ENCODE measurements around the gene MSMO1. TPM values are rescaled to one million over a fixed set of nuclear protein-coding genes. Genes with fewer than 3 reads are reported as not detected.

The MSMO1 gene
- total and polyA plus RNA-seq, 2 donors (not counting 3 experiments of a cell fraction or from before 2014, with no cell fraction given), result 74.3 to 109 TPM

GRCh38 chr4:165386328-165386727, 58.9 kb downstream of the MSMO1 start:
- BruUV-seq (replicated peaks), result no TSS peak
- no peak overlapping the region for H3K27ac ChIP-seq (ENCODE audit: insufficient read depth, low read depth, low read length)
- no peaks in the 10 kb centered on the region for H3K9me1 ChIP-seq (replicated peaks; ENCODE audit: control insufficient read depth, extremely low read depth, insufficient read depth, low read length)
- TF ChIP-seq, protein P1, sequence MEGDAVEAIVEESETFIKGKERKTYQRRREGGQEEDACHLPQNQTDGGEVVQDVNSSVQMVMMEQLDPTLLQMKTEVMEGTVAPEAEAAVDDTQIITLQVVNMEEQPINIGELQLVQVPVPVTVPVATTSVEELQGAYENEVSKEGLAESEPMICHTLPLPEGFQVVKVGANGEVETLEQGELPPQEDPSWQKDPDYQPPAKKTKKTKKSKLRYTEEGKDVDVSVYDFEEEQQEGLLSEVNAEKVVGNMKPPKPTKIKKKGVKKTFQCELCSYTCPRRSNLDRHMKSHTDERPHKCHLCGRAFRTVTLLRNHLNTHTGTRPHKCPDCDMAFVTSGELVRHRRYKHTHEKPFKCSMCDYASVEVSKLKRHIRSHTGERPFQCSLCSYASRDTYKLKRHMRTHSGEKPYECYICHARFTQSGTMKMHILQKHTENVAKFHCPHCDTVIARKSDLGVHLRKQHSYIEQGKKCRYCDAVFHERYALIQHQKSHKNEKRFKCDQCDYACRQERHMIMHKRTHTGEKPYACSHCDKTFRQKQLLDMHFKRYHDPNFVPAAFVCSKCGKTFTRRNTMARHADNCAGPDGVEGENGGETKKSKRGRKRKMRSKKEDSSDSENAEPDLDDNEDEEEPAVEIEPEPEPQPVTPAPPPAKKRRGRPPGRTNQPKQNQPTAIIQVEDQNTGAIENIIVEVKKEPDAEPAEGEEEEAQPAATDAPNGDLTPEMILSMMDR (IDR thresholded peaks at IDR 0.05; ENCODE audit: extremely low read depth in 1 of 2, insufficient read depth in 1 of 2, low read depth in 1 of 2, low read length in 2 of 2), result no peak
- TF ChIP-seq POLR2A (IDR thresholded peaks at IDR 0.05; ENCODE audit: low read depth, low read length) (no peak), FOS (IDR thresholded peaks at IDR 0.05; ENCODE audit: borderline replicate concordance, insufficient read depth, low read length) (no peak), MAX (IDR thresholded peaks at IDR 0.05; ENCODE audit: insufficient read depth, insufficient read length) (no peak), MYC (IDR thresholded peaks at IDR 0.05; ENCODE audit: low read depth, low read length) (no peak), EZH2 (IDR thresholded peaks at IDR 0.05; ENCODE audit: borderline replicate concordance, low read depth, low read length, severe bottlenecking) (no peak), GATA2 (IDR thresholded peaks at IDR 0.05; ENCODE audit: insufficient read depth, insufficient read length, low read depth, low read length) (no peak), JUN (IDR thresholded peaks at IDR 0.05; ENCODE audit: borderline replicate concordance, insufficient read depth, insufficient read length, low read depth) (no peak), POLR2AphosphoS5 (IDR thresholded peaks at IDR 0.05; ENCODE audit: insufficient read depth, low read depth, low read length) (no peak)
- H3K4me2 ChIP-seq (ENCODE audit: insufficient read depth, low read length), result no peak overlapping the region
- no peaks in the 10 kb centered on the region for H3K9me3 ChIP-seq (replicated peaks; ENCODE audit: control insufficient read depth, insufficient read depth, low read length)
- H3K79me2 ChIP-seq (ENCODE audit: control insufficient read depth, insufficient read depth, low read length), result no peaks in the 10 kb centered on the region
- FAIRE-seq (no peak), DNase-seq (ENCODE audit: low read depth, low spot score) (no peak)
- no peaks in the 10 kb centered on the region for H3K27me3 ChIP-seq (ENCODE audit: control insufficient read depth in 2 of 2, insufficient read depth in 2 of 2, low read length in 2 of 2)
- no peaks in the 10 kb centered on the region for H4K20me1 ChIP-seq (replicated peaks; ENCODE audit: control insufficient read depth, extremely low read depth, insufficient read depth, low read length)
- no peaks in the 10 kb centered on the region for H3K4me1 ChIP-seq (ENCODE audit: control insufficient read depth, extremely low read depth, insufficient read depth, low read length)
- H3K4me3 ChIP-seq (replicated peaks in 1 of 3; ENCODE audit: insufficient read depth in 1 of 3, low read depth in 1 of 3, low read length in 3 of 3), result no peak overlapping the region
- H3K9ac ChIP-seq (replicated peaks; ENCODE audit: extremely low read depth, insufficient read depth, low read length), result no peak overlapping the region
- dilution Hi-C loops (cut with MboI; ENCODE audit: extremely low pct_ligation_motif_present, low sequenced_read_pairs) (no loop called here), intact Hi-C loops (cut with micrococcal nuclease) (no loop called here)
- no peaks in the 10 kb centered on the region for H3K36me3 ChIP-seq (ENCODE audit: control insufficient read depth in 2 of 2, extremely low read depth in 1 of 2, insufficient read depth in 2 of 2, low read length in 2 of 2)
- ChIA-PET POLR2A (no interaction called here), CTCF (interaction anchor here (0.9 to 1.5 kb wide), 4 partner anchors 8 to 274 kb away, joined by 3 to 4 read pairs (median 3); partner anchors contain the start of genes CPE and TMEM192)
- H2AFZ ChIP-seq (ENCODE audit: low read depth, low read length), result no peak overlapping the region

All from endothelial cell of umbilical vein (primary cell).